SK-N-SH (cell line): ENCODE data around the gene SBF2. TPM values are rescaled to one million over a fixed set of nuclear protein-coding genes. Genes with fewer than 3 reads are reported as not detected.

ENCODE experiments used
- CTCF ChIA-PET: fragments of 300-600, 350-600 bp; formaldehyde crosslinking; extraction: SDS; loops from one replicate; lab custom pipeline; 2021; lab: Yijun Ruan, JAX
- POLR2A ChIA-PET: fragments of 350-600 bp; sonication (Branson Sonifier 250); formaldehyde crosslinking; extraction: SDS; loops from one replicate; lab custom pipeline; 2020; ENCODE audit warnings: antibody characterized with exemption, inconsistent platforms; lab: Yijun Ruan, JAX
- DNase-seq: peaks from one replicate; pipeline ENCODE4 v3.0.0; 2012
- H2AFZ ChIP-seq: fragments of 200-600 bp; sonication (generic); 2 replicates; pipeline ENCODE4 v1.8.1; 2016; ENCODE audit warnings: antibody characterized with exemption, mild to moderate bottlenecking, low read depth
- H3F3A ChIP-seq: fragments of 200-600 bp; sonication (generic); replicated peaks from 2 replicates; pipeline ENCODE3; 2016; ENCODE audit warnings: antibody characterized with exemption, mild to moderate bottlenecking; ENCODE audit not compliant: insufficient read depth
- H3K27ac ChIP-seq, 2 experiments: fragments of 200-500 bp in 1 of 2; fragments of 200-600 bp in 1 of 2; sonication (Bioruptor generic) in 1 of 2; sonication (generic), shearing (Covaris generic) in 1 of 2; 2 replicates each; pipeline versions ENCODE4 v1.5.1 to v1.6.1; 2014 to 2016; ENCODE audit warnings: low read depth in 2 of 2, inconsistent platforms in 1 of 2, low read length in 1 of 2, mild to moderate bottlenecking in 1 of 2, mixed read lengths in 1 of 2
- H3K27me3 ChIP-seq: fragments of 200-600 bp; sonication (generic), shearing (Covaris generic); 2 replicates; pipeline ENCODE4 v1.6.1; 2016; ENCODE audit warnings: mixed run types; ENCODE audit not compliant: insufficient read depth
- H3K36me3 ChIP-seq, 2 experiments: fragments of 200-500 bp in 1 of 2; fragments of 200-600 bp in 1 of 2; sonication (Bioruptor generic) in 1 of 2; sonication (generic) in 1 of 2; replicated peaks in 1 of 2; 2 replicates each; pipeline versions ENCODE3 to v1.5.1; 2014 to 2016; ENCODE audit warnings: low read length in 1 of 2, mild to moderate bottlenecking in 1 of 2; ENCODE audit not compliant: insufficient read depth in 2 of 2, control insufficient read depth in 1 of 2
- H3K4me1 ChIP-seq, 2 experiments: fragments of 200-500 bp in 1 of 2; fragments of 200-600 bp in 1 of 2; sonication (Bioruptor generic) in 1 of 2; sonication (generic), shearing (Covaris generic) in 1 of 2; 2 replicates each; pipeline versions ENCODE4 v1.5.1 to v1.6.1; 2014 to 2016; ENCODE audit warnings: low read depth in 1 of 2, low read length in 1 of 2, mixed run types in 1 of 2; ENCODE audit not compliant: insufficient read depth in 2 of 2, control insufficient read depth in 1 of 2
- H3K4me2 ChIP-seq: fragments of 200-600 bp; sonication (generic), shearing (Covaris generic); 2 replicates; pipeline ENCODE4 v1.6.1; 2017; ENCODE audit warnings: mixed run types
- H3K4me3 ChIP-seq, 2 experiments: fragments of 200-500 bp in 1 of 2; fragments of 200-600 bp in 1 of 2; sonication (Bioruptor generic) in 1 of 2; sonication (generic), shearing (Covaris generic) in 1 of 2; 2 replicates each; pipeline versions ENCODE4 v1.5.1 to v1.8.1; 2014 to 2016; ENCODE audit warnings: low read depth in 2 of 2, inconsistent platforms in 1 of 2, low read length in 1 of 2, mild to moderate bottlenecking in 1 of 2, mixed read lengths in 1 of 2, moderate library complexity in 1 of 2
- H3K79me2 ChIP-seq: fragments of 200-600 bp; sonication (generic); 2 replicates; pipeline ENCODE4 v1.8.1; 2017; ENCODE audit warnings: mild to moderate bottlenecking; ENCODE audit not compliant: insufficient read depth
- H3K9ac ChIP-seq: fragments of 200-600 bp; sonication (generic); 2 replicates; pipeline ENCODE4 v1.6.1; 2017; ENCODE audit warnings: mixed run types
- H3K9me2 ChIP-seq: fragments of 200-600 bp; sonication (generic); 2 replicates; pipeline ENCODE4 v1.6.1; 2017; ENCODE audit warnings: mixed run types
- H3K9me3 ChIP-seq: fragments of 200-600 bp; sonication (generic); 2 replicates; pipeline ENCODE4 v1.6.1; 2017; ENCODE audit warnings: mixed run types, mild to moderate bottlenecking, moderate library complexity
- H4K20me1 ChIP-seq: fragments of 200-600 bp; sonication (generic); 2 replicates; pipeline ENCODE4 v1.6.1; 2017; ENCODE audit warnings: mild to moderate bottlenecking, mixed run types; ENCODE audit not compliant: insufficient read depth
- CHD2 ChIP-seq: fragments of 150-350 bp; IDR thresholded peaks from 2 replicates; pipeline ENCODE4 v1.6.1; 2018; ENCODE audit warnings: low read length; ENCODE audit not compliant: partially characterized antibody
- EP300 ChIP-seq, 2 experiments: IDR thresholded peaks; 2 replicates each; pipeline versions ENCODE4 v1.4.0 to v1.6.1; 2012; ENCODE audit warnings: borderline replicate concordance in 1 of 2, low read depth in 1 of 2, low read length in 1 of 2
- FOXM1 ChIP-seq: IDR thresholded peaks from 2 replicates; pipeline ENCODE4 v1.4.0; 2012; ENCODE audit warnings: low read depth, mild to moderate bottlenecking
- GABPA ChIP-seq: IDR thresholded peaks from 2 replicates; pipeline ENCODE4 v1.4.0; 2012; ENCODE audit warnings: low read depth, mild to moderate bottlenecking
- JUND ChIP-seq: IDR thresholded peaks from 2 replicates; pipeline ENCODE4 v1.4.0; 2012
- MEF2A ChIP-seq: IDR thresholded peaks from 2 replicates; pipeline ENCODE4 v1.4.0; 2012; ENCODE audit warnings: low read depth, borderline replicate concordance
- MXI1 ChIP-seq: IDR thresholded peaks from 2 replicates; pipeline ENCODE4 v1.6.1; 2012; ENCODE audit warnings: mild to moderate bottlenecking, low read depth, low read length, improper control_type of control experiment
- NRF1 ChIP-seq: IDR thresholded peaks from 2 replicates; pipeline ENCODE4 v1.6.1; 2012; ENCODE audit warnings: low read depth, mild to moderate bottlenecking, low read length
- SIN3A ChIP-seq: IDR thresholded peaks from 2 replicates; pipeline ENCODE4 v1.6.1; 2012; ENCODE audit warnings: low read depth, mild to moderate bottlenecking, low read length, moderate library complexity, borderline replicate concordance
- SMC3 ChIP-seq: IDR thresholded peaks from 2 replicates; pipeline ENCODE4 v1.6.1; 2012; ENCODE audit warnings: low read depth, low read length, improper control_type of control experiment
- TAF1 ChIP-seq: IDR thresholded peaks from 2 replicates; pipeline ENCODE4 v1.6.1; 2012; ENCODE audit warnings: low read depth, mild to moderate bottlenecking, low read length, moderate library complexity, borderline replicate concordance
- TEAD4 ChIP-seq: IDR thresholded peaks from 2 replicates; pipeline ENCODE4 v1.4.0; 2012; ENCODE audit warnings: mild to moderate bottlenecking, borderline replicate concordance; ENCODE audit not compliant: insufficient read depth
- polyA plus RNA-seq, 3 experiments: library from polyadenylated mRNA; depleted of rRNA; stranded (reverse); fragments of >200 nt; gene quantifications; 2 replicates each; pipeline ENCODE4 v1.2.3, GENCODE V29; 2012
- TF ChIP-seq, protein P1 (sequence below): IDR thresholded peaks from 2 replicates; pipeline ENCODE4 v1.4.0; 2012; ENCODE audit warnings: low read depth, borderline replicate concordance
- TF ChIP-seq, protein P2 (sequence below): fragments of 150-350 bp; IDR thresholded peaks from 2 replicates; pipeline ENCODE4 v1.6.1; 2016; ENCODE audit warnings: mild to moderate bottlenecking, low read depth, low read length
- TF ChIP-seq, protein P3 (sequence below): IDR thresholded peaks from 2 replicates; pipeline ENCODE4 v1.4.0; 2012; ENCODE audit warnings: low read depth, borderline replicate concordance

Gene SBF2
- polyA plus RNA-seq, 1 of the 3 experiments (the other 2 are of a cell fraction): 23.0 TPM

DNA sequence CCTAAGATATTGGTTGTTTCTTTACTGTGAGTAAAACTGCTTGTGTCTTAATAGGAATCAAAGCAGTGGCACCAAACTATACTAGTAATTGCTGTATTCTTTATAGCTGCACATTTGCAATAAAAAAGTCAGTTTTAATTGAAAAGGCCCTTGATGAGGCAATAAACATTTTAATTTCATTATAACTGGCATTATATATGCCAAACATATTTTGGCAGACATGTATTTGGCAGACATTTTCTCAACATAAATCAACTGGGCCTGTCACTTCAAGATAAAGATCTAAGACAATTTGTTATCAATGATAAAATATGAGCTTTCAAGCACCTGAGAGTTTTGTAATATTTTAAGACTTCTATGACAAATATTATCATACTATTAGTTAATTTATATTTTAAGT is 245.7 kb downstream of the SBF2 start:
- H2AFZ ChIP-seq: no peak overlapping the region
- TF ChIP-seq EP300 (IDR thresholded peaks at IDR 0.05; ENCODE audit: borderline replicate concordance in 1 of 2, low read depth in 1 of 2, low read length in 1 of 2) (no peak), JUND (no peak), GABPA (no peak), SIN3A (no peak), TEAD4 (no peak), TAF1 (no peak), MXI1 (no peak), FOXM1 (no peak), SMC3 (no peak), NRF1 (no peak), MEF2A (no peak), CHD2 (no peak)
- TF ChIP-seq, protein P1, sequence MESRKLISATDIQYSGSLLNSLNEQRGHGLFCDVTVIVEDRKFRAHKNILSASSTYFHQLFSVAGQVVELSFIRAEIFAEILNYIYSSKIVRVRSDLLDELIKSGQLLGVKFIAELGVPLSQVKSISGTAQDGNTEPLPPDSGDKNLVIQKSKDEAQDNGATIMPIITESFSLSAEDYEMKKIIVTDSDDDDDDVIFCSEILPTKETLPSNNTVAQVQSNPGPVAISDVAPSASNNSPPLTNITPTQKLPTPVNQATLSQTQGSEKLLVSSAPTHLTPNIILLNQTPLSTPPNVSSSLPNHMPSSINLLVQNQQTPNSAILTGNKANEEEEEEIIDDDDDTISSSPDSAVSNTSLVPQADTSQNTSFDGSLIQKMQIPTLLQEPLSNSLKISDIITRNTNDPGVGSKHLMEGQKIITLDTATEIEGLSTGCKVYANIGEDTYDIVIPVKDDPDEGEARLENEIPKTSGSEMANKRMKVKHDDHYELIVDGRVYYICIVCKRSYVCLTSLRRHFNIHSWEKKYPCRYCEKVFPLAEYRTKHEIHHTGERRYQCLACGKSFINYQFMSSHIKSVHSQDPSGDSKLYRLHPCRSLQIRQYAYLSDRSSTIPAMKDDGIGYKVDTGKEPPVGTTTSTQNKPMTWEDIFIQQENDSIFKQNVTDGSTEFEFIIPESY: no peak
- TF ChIP-seq, protein P2, sequence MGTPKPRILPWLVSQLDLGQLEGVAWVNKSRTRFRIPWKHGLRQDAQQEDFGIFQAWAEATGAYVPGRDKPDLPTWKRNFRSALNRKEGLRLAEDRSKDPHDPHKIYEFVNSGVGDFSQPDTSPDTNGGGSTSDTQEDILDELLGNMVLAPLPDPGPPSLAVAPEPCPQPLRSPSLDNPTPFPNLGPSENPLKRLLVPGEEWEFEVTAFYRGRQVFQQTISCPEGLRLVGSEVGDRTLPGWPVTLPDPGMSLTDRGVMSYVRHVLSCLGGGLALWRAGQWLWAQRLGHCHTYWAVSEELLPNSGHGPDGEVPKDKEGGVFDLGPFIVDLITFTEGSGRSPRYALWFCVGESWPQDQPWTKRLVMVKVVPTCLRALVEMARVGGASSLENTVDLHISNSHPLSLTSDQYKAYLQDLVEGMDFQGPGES: no peak
- TF ChIP-seq, protein P3, sequence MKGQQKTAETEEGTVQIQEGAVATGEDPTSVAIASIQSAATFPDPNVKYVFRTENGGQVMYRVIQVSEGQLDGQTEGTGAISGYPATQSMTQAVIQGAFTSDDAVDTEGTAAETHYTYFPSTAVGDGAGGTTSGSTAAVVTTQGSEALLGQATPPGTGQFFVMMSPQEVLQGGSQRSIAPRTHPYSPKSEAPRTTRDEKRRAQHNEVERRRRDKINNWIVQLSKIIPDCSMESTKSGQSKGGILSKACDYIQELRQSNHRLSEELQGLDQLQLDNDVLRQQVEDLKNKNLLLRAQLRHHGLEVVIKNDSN: no peak
- TF ChIP-seq, all 33 proteins: peak for 0
- Histone ChIP-seq H4K20me1 (no peaks in the 10 kb centered on the region), H3K4me3 (no peak overlapping the region), H3F3A (no peaks in the 10 kb centered on the region), H3K27me3 (no peaks in the 10 kb centered on the region), H3K4me2 (no peak overlapping the region), H3K79me2 (peaks cover 34% of the 10 kb centered on the region), H3K27ac (no peak overlapping the region), H3K9me2 (no peaks in the 10 kb centered on the region), H3K9me3 (peaks cover 8% of the 10 kb centered on the region), H3K4me1 (no peaks in the 10 kb centered on the region; a peak in 1 of 4 replicates), H3K36me3 (peaks cover 0 to 23% of the 10 kb centered on the region in 2 experiments), H3K9ac (no peak overlapping the region)
- CTCF ChIA-PET: interaction anchor here (0.8 to 2.0 kb wide), 2 partner anchors 9 to 20 kb away, joined by 3 to 4 read pairs; no protein-coding TSS in a partner anchor
- POLR2A ChIA-PET: interaction anchor here (1.1 kb wide), 1 partner anchor 256 kb away, joined by 3 read pairs; the partner anchor contains the start of gene ADM
- no peak for DNase-seq
